ENCODE data around the gene ZNF878. TPM values are rescaled to one million over a fixed set of nuclear protein-coding genes. Genes with fewer than 3 reads are reported as not detected.

ZNF878 gene
- total RNA-seq, 2 experiments from 2014 or later: 1.0 TPM

GRCh38 chr19:12055784-12056183 lies 3.0 kb upstream of the ZNF878 start:
- Histone ChIP-seq H3K79me2 (ENCODE audit: insufficient read depth, low read depth, low read length) (no peaks in the 10 kb centered on the region), H3K36me3 (ENCODE audit: insufficient read depth, low read length) (no peaks in the 10 kb centered on the region), H3K9me3 (ENCODE audit: low read length) (no peaks in the 10 kb centered on the region), H3K4me3 (ENCODE audit: low read depth, low read length, poor library complexity, severe bottlenecking) (no peak overlapping the region), H3K4me2 (ENCODE audit: low read length) (no peak overlapping the region), H3K9me2 (ENCODE audit: insufficient read depth, low read length) (no peaks in the 10 kb centered on the region), H2AFZ (ENCODE audit: low read length) (no peak overlapping the region), H3K27ac (ENCODE audit: low read depth, low read length, poor library complexity, severe bottlenecking) (no peak overlapping the region), H4K20me1 (ENCODE audit: insufficient read depth, low read length) (no peaks in the 10 kb centered on the region), H3K4me1 (ENCODE audit: insufficient read depth, low read length, poor library complexity, severe bottlenecking) (peaks cover 13% of the 10 kb centered on the region)
- BruUV-seq (replicated peaks): no TSS peak
- no peak for DNase-seq (ENCODE audit: low spot score)
- ChIA-PET POLR2A (no interaction called here), CTCF (ENCODE audit: unreplicated experiment) (no interaction called here)
- intact Hi-C loops (cut with micrococcal nuclease; ENCODE audit: unreplicated experiment): loop anchor here (5.0 kb wide), 2 partner anchors 133 to 258 kb away; partner anchors contain the start of gene ZNF491
- TF ChIP-seq EZH2phosphoT487 (IDR thresholded peaks at IDR 0.05; ENCODE audit: borderline replicate concordance, low read depth, low read length) (no peak), CTCF (conservative IDR thresholded peaks at IDR 0.05; ENCODE audit: low read length) (no peak)

- Histone ChIP-seq H3K4me3 (ENCODE audit: low read depth, low read length, poor library complexity, severe bottlenecking) (peak overlapping the region; percentile 81), H3K4me1 (ENCODE audit: insufficient read depth, low read length, poor library complexity, severe bottlenecking) (peaks cover 9% of the 10 kb centered on the region), H3K9me3 (ENCODE audit: low read length) (no peaks in the 10 kb centered on the region), H3K9me2 (ENCODE audit: insufficient read depth, low read length) (no peaks in the 10 kb centered on the region), H3K36me3 (ENCODE audit: insufficient read depth, low read length) (no peaks in the 10 kb centered on the region), H3K27ac (ENCODE audit: low read depth, low read length, poor library complexity, severe bottlenecking) (no peak overlapping the region), H2AFZ (ENCODE audit: low read length) (peak overlapping the region; percentile 85), H3K79me2 (ENCODE audit: insufficient read depth, low read depth, low read length) (no peaks in the 10 kb centered on the region), H4K20me1 (ENCODE audit: insufficient read depth, low read length) (no peaks in the 10 kb centered on the region), H3K4me2 (ENCODE audit: low read length) (peak overlapping the region; percentile 89)
- CTCF ChIA-PET (ENCODE audit: unreplicated experiment): no interaction called here
- TF ChIP-seq EZH2phosphoT487 (IDR thresholded peaks at IDR 0.05; ENCODE audit: borderline replicate concordance, low read depth, low read length) (no peak), CTCF (conservative IDR thresholded peaks at IDR 0.05; ENCODE audit: low read length) (no peak)
- intact Hi-C loops (cut with micrococcal nuclease; ENCODE audit: unreplicated experiment): loop anchor here (2.0 kb wide), 1 partner anchor 171 kb away; no protein-coding TSS in a partner anchor
- no peak for DNase-seq (ENCODE audit: low spot score)
- POLR2A ChIA-PET: no interaction called here
- no TSS peak for BruUV-seq (replicated peaks)
Observed at GRCh38 chr19:12052091-12052496, 667 bp downstream of the ZNF878 start.

GRCh38 chr19:12047868-12048267 lies 4.9 kb downstream of the ZNF878 start:
- H4K20me1 ChIP-seq (ENCODE audit: insufficient read depth, low read length): no peaks in the 10 kb centered on the region
- no peak overlapping the region for H3K4me3 ChIP-seq (ENCODE audit: low read depth, low read length, poor library complexity, severe bottlenecking)
- CTCF ChIA-PET (ENCODE audit: unreplicated experiment): no interaction called here
- peaks cover 4% of the 10 kb centered on the region for H3K4me1 ChIP-seq (ENCODE audit: insufficient read depth, low read length, poor library complexity, severe bottlenecking)
- no peak for TF ChIP-seq EZH2phosphoT487 (IDR thresholded peaks at IDR 0.05; ENCODE audit: borderline replicate concordance, low read depth, low read length)
- no peak for TF ChIP-seq CTCF (conservative IDR thresholded peaks at IDR 0.05; ENCODE audit: low read length)
- H3K36me3 ChIP-seq (ENCODE audit: insufficient read depth, low read length): peaks cover 30% of the 10 kb centered on the region
- H3K9me2 ChIP-seq (ENCODE audit: insufficient read depth, low read length): no peaks in the 10 kb centered on the region
- intact Hi-C loops (cut with micrococcal nuclease; ENCODE audit: unreplicated experiment): no loop called here
- no peak for DNase-seq (ENCODE audit: low spot score)
- H3K4me2 ChIP-seq (ENCODE audit: low read length): no peak overlapping the region
- no TSS peak for BruUV-seq (replicated peaks)
- H3K9me3 ChIP-seq (ENCODE audit: low read length): peaks cover 7% of the 10 kb centered on the region; the same call in 1 of the 2 replicates
- H3K79me2 ChIP-seq (ENCODE audit: insufficient read depth, low read depth, low read length): no peaks in the 10 kb centered on the region
- no peak overlapping the region for H2AFZ ChIP-seq (ENCODE audit: low read length)
- POLR2A ChIA-PET: interaction anchor here (0.7 kb wide), 1 partner anchor 285 kb away, joined by 4 read pairs; the partner anchor contains the start of gene ZNF563
- no peak overlapping the region for H3K27ac ChIP-seq (ENCODE audit: low read depth, low read length, poor library complexity, severe bottlenecking)
